HepG2 (cell line): Measurements from ENCODE around the gene VSTM4. TPM values are rescaled to one million over a fixed set of nuclear protein-coding genes. Genes with fewer than 3 reads are reported as not detected.

Experiments used
- ATAC-seq: fragments of 200-7000 bp; cut with Tn5 transposase; 3 replicates; pipeline ENCODE4 v1.9.1; 2020; ENCODE audit warnings: mild to moderate bottlenecking, moderate library complexity
- BruUV-seq: library from RNA; stranded (reverse); fragments of 400-500 nt; replicated peaks from 2 replicates; lab custom pipeline; 2021; lab: Mats Ljungman, UMichigan
- CTCF ChIA-PET: fragments of 300-600 bp; formaldehyde crosslinking; extraction: SDS; loops from one replicate; lab custom pipeline; 2021; ENCODE audit warnings: low total read pairs, inconsistent platforms, low intra/inter-chr PET ratio; lab: Yijun Ruan, JAX
- POLR2A ChIA-PET: fragments of 350-600 bp; sonication (Branson Sonifier 250); formaldehyde crosslinking; loops from one replicate; lab custom pipeline; 2020; ENCODE audit warnings: antibody characterized with exemption, inconsistent platforms; lab: Yijun Ruan, JAX
- DNase-seq: peaks from one replicate; pipeline ENCODE4 v3.0.0-alpha.2; 2015; ENCODE audit warnings: low spot score
- FAIRE-seq: peaks from 3 replicates; lab custom pipeline; 2011; peaks lifted over from hg19 to GRCh38; lab: Jason Lieb, UNC
- H2AFZ ChIP-seq: one replicate; pipeline ENCODE4 v1.6.1; 2011; ENCODE audit warnings: low read length, inconsistent platforms
- H3K27ac ChIP-seq: fragments of 300-600 bp; 3 replicates; pipeline ENCODE4 v1.8.0; 2011; ENCODE audit warnings: mixed run types, mild to moderate bottlenecking, mixed read lengths, low read length, inconsistent platforms; ENCODE audit not compliant: insufficient read depth; ENCODE audit errors: extremely low read length
- H3K27me3 ChIP-seq, 2 experiments: fragments of 200-600 bp in 1 of 2; 2 replicates in 1 of 2; 3 replicates in 1 of 2; pipeline versions ENCODE4 v1.6.0 to v1.8.0; 2011; ENCODE audit warnings: low read length in 2 of 2, mild to moderate bottlenecking in 2 of 2, moderate library complexity in 2 of 2, inconsistent platforms in 1 of 2; ENCODE audit not compliant: insufficient read depth in 2 of 2, control insufficient read depth in 1 of 2
- H3K36me3 ChIP-seq, 2 experiments: fragments of 200-600 bp in 1 of 2; replicated peaks in 1 of 2; 2 replicates in 1 of 2; 3 replicates in 1 of 2; pipeline versions ENCODE4 v1.5.1 to v1.8.0; 2011; ENCODE audit warnings: low read length in 2 of 2, inconsistent platforms in 1 of 2; ENCODE audit not compliant: insufficient read depth in 2 of 2, control insufficient read depth in 1 of 2
- H3K4me1 ChIP-seq: 2 replicates; pipeline ENCODE4 v1.5.1; 2012; ENCODE audit warnings: low read length, inconsistent platforms; ENCODE audit not compliant: insufficient read depth
- H3K4me2 ChIP-seq: 2 replicates; pipeline ENCODE4 v1.6.0; 2011; ENCODE audit warnings: low read depth, low read length, inconsistent platforms
- H3K4me3 ChIP-seq, 3 experiments: fragments of 200-600 bp in 1 of 3; sonication (generic), shearing (Covaris generic) in 1 of 3; replicated peaks in 1 of 3; 2 replicates each; pipeline ENCODE4 v1.5.1; 2011 to 2016; ENCODE audit warnings: low read length in 3 of 3, inconsistent platforms in 2 of 3, low read depth in 2 of 3, mild to moderate bottlenecking in 2 of 3, control low read depth in 1 of 3, mixed read lengths in 1 of 3; ENCODE audit not compliant: insufficient read depth in 1 of 3
- H3K79me2 ChIP-seq: one replicate; pipeline ENCODE4 v1.6.1; 2011; ENCODE audit warnings: low read length, inconsistent platforms; ENCODE audit not compliant: insufficient read depth
- H3K9ac ChIP-seq: 2 replicates; pipeline ENCODE4 v1.6.0; 2011; ENCODE audit warnings: mild to moderate bottlenecking, low read depth, low read length, inconsistent platforms; ENCODE audit not compliant: insufficient read depth
- H3K9me3 ChIP-seq: 2 replicates; pipeline ENCODE4 v1.5.1; 2012; ENCODE audit warnings: mild to moderate bottlenecking, low read length
- H4K20me1 ChIP-seq: 2 replicates; pipeline ENCODE4 v1.6.0; 2011; ENCODE audit warnings: inconsistent platforms, mild to moderate bottlenecking, low read length, moderate library complexity; ENCODE audit not compliant: insufficient read depth
- ELK4 ChIP-seq: sonication (generic); formaldehyde crosslinking; IDR thresholded peaks from 2 replicates; pipeline ENCODE4 v1.9.0; 2021; ENCODE audit warnings: missing genetic modification reagents, borderline replicate concordance
- LRRFIP1 ChIP-seq: sonication (generic); formaldehyde crosslinking; conservative IDR thresholded peaks from 2 replicates; pipeline ENCODE4 v1.4.0; 2020; ENCODE audit warnings: missing genetic modification reagents
- MXD4 ChIP-seq: IDR thresholded peaks from 2 replicates; pipeline ENCODE4 v1.6.1; 2016; ENCODE audit warnings: mild to moderate bottlenecking, missing biosample characterization, missing genetic modification reagents
- PRDM10 ChIP-seq: sonication (generic); formaldehyde crosslinking; IDR thresholded peaks from 2 replicates; pipeline ENCODE4 v1.4.0; 2020; ENCODE audit warnings: low read depth, missing genetic modification reagents
- TMF1 ChIP-seq: sonication (generic); formaldehyde crosslinking; IDR thresholded peaks from 2 replicates; pipeline ENCODE4 v1.8.1; 2022; ENCODE audit warnings: low read depth, missing genetic modification reagents
- ZNF318 ChIP-seq: sonication (generic); formaldehyde crosslinking; IDR thresholded peaks from 2 replicates; pipeline ENCODE4 v1.4.0; 2020; ENCODE audit warnings: mild to moderate bottlenecking, missing genetic modification reagents
- ZNF558 ChIP-seq: sonication (generic); formaldehyde crosslinking; IDR thresholded peaks from 2 replicates; pipeline ENCODE4 v1.9.0; 2022; ENCODE audit warnings: mild to moderate bottlenecking, missing genetic modification reagents, borderline replicate concordance
- WGBS: methylation state at CpG from one replicate; pipeline ENCODE4 v1.1.6; 2017; ENCODE audit warnings: low lambda C conversion rate; 5-methylcytosine and 5-hydroxymethylcytosine counted together
- in situ Hi-C: cut with HindIII; loops from 2 replicates; pipeline ENCODE4 v1.10.0; 2017; ENCODE audit warnings: low pct_unique_long_range_greater_than_20kb; ENCODE audit not compliant: extremely low pct_ligation_motif_present
- intact Hi-C: fragments of 100-400 bp; cut with micrococcal nuclease; formaldehyde crosslinking; loops from one replicate; pipeline ENCODE4 v1.10.0; 2022; ENCODE audit not compliant: unreplicated experiment
- polyA plus RNA-seq, 8 experiments: library from polyadenylated mRNA; depleted of rRNA in 3 of 8; stranded (reverse) in 7 of 8; unstranded in 1 of 8; fragments of >200 nt; fragmentation: Illumina TruSeq in 4 of 8; extraction: Trizol in 4 of 8; gene quantifications; 2 replicates each; pipeline versions ENCODE4 v1.2.1 to v1.2.3, GENCODE V29; 2011 to 2016; ENCODE audit warnings: low read depth in 4 of 8, missing spikeins in 1 of 8, mixed read lengths in 1 of 8; ENCODE audit not compliant: insufficient read depth in 1 of 8
- total RNA-seq, 5 experiments: library from RNA; depleted of rRNA; stranded (reverse); fragments of >200 nt; fragmentation: Illumina TruSeq; extraction: Trizol; gene quantifications; 2 replicates each; pipeline ENCODE4 v1.2.3, GENCODE V29; 2016; ENCODE audit warnings: low read depth in 1 of 5

The VSTM4 gene
- total and polyA plus RNA-seq, 2 of the 13 experiments (the other 11 are each of a cell fraction or from before 2014, with no cell fraction given), result not detected

- 10% methylated on average over 2 of the region's 12 CpGs for WGBS
- no peak for FAIRE-seq
- CTCF ChIA-PET, result no interaction called here
- no peak for TF ChIP-seq PRDM10
- no peak for TF ChIP-seq MXD4
- no peak for TF ChIP-seq TMF1 (CRISPR knock-in tag)
- no peak for TF ChIP-seq LRRFIP1 (CRISPR knock-in tag)
- no peak for TF ChIP-seq ZNF318 (CRISPR knock-in tag)
- TF ChIP-seq ZNF558, result no peak
- TF ChIP-seq ELK4 (CRISPR knock-in tag), result no peak
Observed at GRCh38 chr10:48974510-48975156, 140.7 kb downstream of the VSTM4 start.

More at GRCh38 chr10:48974510-48975156, 140.7 kb downstream of the VSTM4 start:
- no peak for DNase-seq
- no peaks in the 10 kb centered on the region for H3K4me1 ChIP-seq
- no peak overlapping the region for H3K9ac ChIP-seq
- no peak for ATAC-seq
- no peak overlapping the region for H2AFZ ChIP-seq
- H3K4me2 ChIP-seq, result no peak overlapping the region
- in situ Hi-C loops, result loop anchor here (5.0 to 10.0 kb wide), 3 partner anchors 193 to 540 kb away; no protein-coding TSS in a partner anchor
- POLR2A ChIA-PET, result no interaction called here
- H3K4me3 ChIP-seq, result no peak overlapping the region
- H3K79me2 ChIP-seq, result no peaks in the 10 kb centered on the region
- BruUV-seq, result no TSS peak
- intact Hi-C loops, result no loop called here
- no peaks in the 10 kb centered on the region for H3K36me3 ChIP-seq
- no peaks in the 10 kb centered on the region for H3K9me3 ChIP-seq
- no peaks in the 10 kb centered on the region for H3K27me3 ChIP-seq
- no peak overlapping the region for H3K27ac ChIP-seq
- H4K20me1 ChIP-seq, result 0 out of 2 replicates have a peak, but pooled peaks cover 2% of the 10 kb centered on the region
